Stimulated activated naive CD8-positive, alpha-beta T cell treated with anti-CD3 and anti-CD28 coated beads, Interleukin-15, amount 100 ng/mL, for 72 hours (primary cell): Measurements from ENCODE around the gene SHLD1.

Source experiments
- ATAC-seq: fragments of 150-1000 bp; cut with Tn5 transposase; 2 replicates; pipeline ENCODE4 v1.10.0; 2021; ENCODE audit warnings: mild to moderate bottlenecking, moderate library complexity
- DNase-seq, 2 donors: peaks; one replicate each; pipeline ENCODE4 v3.0.0; 2021 to 2022
- H3K27ac Mint-ChIP-seq, 2 donors: one replicate each; pipeline ENCODE4 v1.8.0; 2022; ENCODE audit warnings: mild to moderate bottlenecking in 2 of 2, mixed read lengths in 2 of 2, moderate library complexity in 2 of 2
- H3K27me3 Mint-ChIP-seq: one replicate; pipeline ENCODE4 v1.8.0; 2022; ENCODE audit warnings: mixed read lengths
- H3K4me1 Mint-ChIP-seq: one replicate; pipeline ENCODE4 v1.8.0; 2022; ENCODE audit warnings: mild to moderate bottlenecking, mixed read lengths
- H3K4me3 Mint-ChIP-seq, 2 donors: one replicate each; pipeline ENCODE4 v1.8.0; 2022; ENCODE audit warnings: mild to moderate bottlenecking in 2 of 2, mixed read lengths in 2 of 2, moderate library complexity in 1 of 2
- H3K9me3 Mint-ChIP-seq, 2 donors: one replicate each; pipeline ENCODE4 v1.8.0; 2022; ENCODE audit warnings: mixed read lengths in 2 of 2

SHLD1 gene

DNA sequence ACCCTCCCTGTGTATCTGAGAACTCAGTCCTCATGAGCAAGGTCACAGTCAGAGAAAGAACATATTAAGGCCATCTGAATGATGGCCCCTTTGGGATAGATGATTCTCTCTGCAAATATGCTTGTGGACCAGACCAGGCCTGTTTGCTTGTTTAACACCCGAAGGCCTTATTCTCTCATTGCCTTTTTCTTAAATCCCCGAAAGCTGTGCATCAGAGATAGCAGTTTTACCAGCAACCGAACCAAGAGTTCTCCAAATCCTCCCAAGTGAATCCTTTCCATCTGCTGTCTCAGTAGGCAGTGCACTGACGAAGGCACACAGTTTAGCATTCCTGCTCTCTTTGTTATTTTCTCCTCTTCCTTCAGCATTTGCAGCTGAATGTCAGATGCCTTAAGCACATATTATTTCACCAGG lies 120.4 kb downstream of the SHLD1 start:
- H3K4me1 Mint-ChIP-seq, result no peaks in the 10 kb centered on the region
- peaks cover 31% of the 10 kb centered on the region for H3K27me3 Mint-ChIP-seq
- H3K27ac Mint-ChIP-seq, result no peak overlapping the region
- no peak for ATAC-seq
- no peak for DNase-seq
- H3K9me3 Mint-ChIP-seq, result no peaks in the 10 kb centered on the region
- no peak overlapping the region for H3K4me3 Mint-ChIP-seq

DNA sequence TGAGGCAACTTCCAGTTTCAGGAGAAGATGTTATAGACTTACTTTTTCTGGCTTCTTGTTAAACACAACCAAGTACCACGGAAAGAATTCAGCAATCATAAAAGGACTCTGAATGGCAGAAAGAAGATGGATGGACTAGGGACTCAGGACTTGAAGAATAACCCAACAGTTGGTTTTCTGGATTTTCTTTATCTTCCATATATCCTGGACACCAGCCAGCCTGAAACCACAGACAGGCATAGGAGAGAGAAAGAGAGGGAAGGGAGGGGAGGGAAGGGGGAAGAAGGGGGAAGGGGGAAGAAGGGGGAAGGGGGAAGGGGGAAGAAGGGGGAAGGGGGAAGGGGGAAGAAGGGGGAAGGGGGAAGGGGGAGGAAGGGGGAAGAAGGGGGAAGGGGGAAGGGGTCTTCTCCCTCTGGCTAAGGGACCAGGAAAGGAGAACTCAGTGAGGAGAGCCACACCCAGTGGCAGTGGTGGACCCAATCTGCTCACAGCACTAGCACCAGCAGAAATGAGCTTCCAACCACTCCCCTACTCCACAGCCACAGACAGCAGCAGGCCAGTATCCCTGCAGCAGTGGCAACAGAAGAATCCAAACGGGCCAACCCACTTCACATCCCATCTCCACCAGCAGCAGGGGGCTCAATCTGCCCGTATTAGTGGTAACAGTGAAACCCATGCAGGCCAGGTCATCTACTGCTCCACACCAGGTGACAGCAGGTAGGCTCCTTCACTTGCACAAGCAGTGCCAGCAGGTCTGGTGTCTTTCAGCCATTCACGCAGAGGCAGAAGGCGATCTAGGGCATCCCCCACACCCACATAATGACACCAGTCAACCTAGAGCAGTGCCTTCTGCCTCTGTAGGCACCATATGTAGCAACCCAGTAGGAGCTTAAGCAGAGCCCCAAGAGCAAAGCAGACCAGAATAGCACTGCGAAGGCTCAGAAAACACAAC lies 121.5 kb downstream of the SHLD1 start:
- H3K27me3 Mint-ChIP-seq, result peaks cover 31% of the 10 kb centered on the region
- ATAC-seq (no peak), DNase-seq (no peak)
- no peaks in the 10 kb centered on the region for H3K4me1 Mint-ChIP-seq
- H3K4me3 Mint-ChIP-seq, result no peak overlapping the region
- H3K9me3 Mint-ChIP-seq, result no peaks in the 10 kb centered on the region
- peak overlapping the region in 1 of 2 donors; percentile 27 for H3K27ac Mint-ChIP-seq

DNA sequence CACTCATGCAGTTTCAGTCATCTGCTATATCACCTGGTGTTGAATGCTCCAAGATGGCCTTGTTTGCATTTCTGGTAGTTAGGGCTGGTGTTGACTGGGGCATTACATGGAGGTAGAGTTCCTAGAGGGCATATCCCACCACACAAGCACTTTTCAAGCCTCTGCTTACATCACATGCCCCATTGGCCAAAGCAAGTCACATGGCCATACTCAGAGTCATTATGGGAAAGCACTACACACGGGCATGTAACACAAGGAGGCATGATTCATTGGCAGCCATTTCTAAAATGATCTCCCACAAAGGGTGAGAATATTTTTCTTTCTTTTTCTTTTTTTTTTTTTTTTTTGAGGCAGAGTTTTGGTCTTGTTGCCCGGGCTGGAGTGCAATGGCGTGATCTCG lies 126.9 kb downstream of the SHLD1 start:
- H3K4me3 Mint-ChIP-seq, result no peak overlapping the region
- ATAC-seq, result no peak
- DNase-seq, result no peak
- peak overlapping the region in 1 of 2 donors; percentile 61 for H3K27ac Mint-ChIP-seq
- no peaks in the 10 kb centered on the region for H3K4me1 Mint-ChIP-seq
- H3K27me3 Mint-ChIP-seq, result peaks cover 39% of the 10 kb centered on the region
- no peaks in the 10 kb centered on the region for H3K9me3 Mint-ChIP-seq

DNA sequence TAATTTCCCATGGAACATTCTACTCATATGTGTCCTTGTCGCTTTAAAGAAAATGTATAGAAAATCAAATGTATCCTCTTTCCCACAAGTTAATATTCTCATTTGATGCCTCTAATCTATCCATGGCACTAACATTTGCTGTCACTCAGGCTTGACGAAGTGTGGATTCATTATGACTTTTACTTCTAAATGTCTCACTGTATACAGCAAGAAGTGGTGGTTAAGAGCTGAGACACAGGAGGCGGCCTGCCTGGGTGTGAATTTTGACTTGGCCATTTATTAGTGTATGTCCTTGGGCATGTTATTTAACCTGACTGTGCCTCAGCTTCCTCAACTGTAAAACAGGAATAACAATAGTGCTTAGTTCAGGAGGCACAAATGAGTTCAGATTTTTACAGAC lies 130.1 kb downstream of the SHLD1 start:
- ATAC-seq (no peak), DNase-seq (no peak)
- Mint-ChIP-seq H3K9me3 (no peaks in the 10 kb centered on the region), H3K27me3 (peaks cover 22% of the 10 kb centered on the region), H3K4me3 (no peak overlapping the region), H3K4me1 (no peaks in the 10 kb centered on the region), H3K27ac (no peak overlapping the region)

DNA sequence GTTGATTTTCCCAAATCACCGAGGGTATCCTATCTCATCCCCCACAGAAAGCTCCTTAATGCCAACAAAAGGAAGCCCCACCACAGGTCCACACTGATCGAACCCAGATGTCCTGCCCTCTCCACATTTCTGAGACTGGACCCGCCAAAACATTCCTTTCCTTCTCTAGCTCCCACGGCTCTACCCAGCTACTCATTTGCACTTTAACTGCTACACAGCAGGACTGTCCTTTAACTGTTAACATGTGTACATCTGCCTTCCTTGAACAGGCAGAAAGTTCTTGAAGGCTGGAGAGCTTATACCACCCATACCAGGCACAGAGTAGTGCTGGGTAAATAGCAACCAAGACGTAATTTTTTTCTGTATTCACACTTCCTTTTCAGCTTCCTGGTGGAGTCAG lies 131.5 kb downstream of the SHLD1 start:
- no peak for DNase-seq
- ATAC-seq, result no peak
- Mint-ChIP-seq H3K4me1 (no peaks in the 10 kb centered on the region), H3K27me3 (peaks cover 30% of the 10 kb centered on the region), H3K4me3 (no peak overlapping the region), H3K27ac (no peak overlapping the region), H3K9me3 (no peaks in the 10 kb centered on the region)

DNA sequence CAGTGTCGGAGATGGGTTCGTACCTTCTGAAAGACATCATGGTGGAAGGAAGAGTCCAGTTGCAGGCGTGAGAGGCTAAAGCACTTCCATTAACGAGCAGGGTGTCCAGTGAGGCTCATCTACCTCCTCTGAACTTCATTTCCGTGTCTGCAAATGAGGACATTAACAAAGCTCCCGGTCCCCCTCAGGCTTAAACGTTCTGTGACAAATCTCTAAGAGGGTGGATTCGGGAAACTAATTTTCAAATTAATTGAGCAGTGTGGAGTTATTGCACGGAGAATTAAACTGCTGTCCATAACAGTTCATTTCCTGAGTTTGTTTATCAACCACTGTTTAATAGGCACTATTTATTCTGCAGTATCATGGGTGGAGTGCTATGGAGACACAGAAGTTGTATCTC lies 132.0 kb downstream of the SHLD1 start:
- no peak for DNase-seq
- no peak for ATAC-seq
- Mint-ChIP-seq H3K4me1 (no peaks in the 10 kb centered on the region), H3K4me3 (no peak overlapping the region), H3K9me3 (no peaks in the 10 kb centered on the region), H3K27me3 (peaks cover 30% of the 10 kb centered on the region), H3K27ac (no peak overlapping the region)

DNA sequence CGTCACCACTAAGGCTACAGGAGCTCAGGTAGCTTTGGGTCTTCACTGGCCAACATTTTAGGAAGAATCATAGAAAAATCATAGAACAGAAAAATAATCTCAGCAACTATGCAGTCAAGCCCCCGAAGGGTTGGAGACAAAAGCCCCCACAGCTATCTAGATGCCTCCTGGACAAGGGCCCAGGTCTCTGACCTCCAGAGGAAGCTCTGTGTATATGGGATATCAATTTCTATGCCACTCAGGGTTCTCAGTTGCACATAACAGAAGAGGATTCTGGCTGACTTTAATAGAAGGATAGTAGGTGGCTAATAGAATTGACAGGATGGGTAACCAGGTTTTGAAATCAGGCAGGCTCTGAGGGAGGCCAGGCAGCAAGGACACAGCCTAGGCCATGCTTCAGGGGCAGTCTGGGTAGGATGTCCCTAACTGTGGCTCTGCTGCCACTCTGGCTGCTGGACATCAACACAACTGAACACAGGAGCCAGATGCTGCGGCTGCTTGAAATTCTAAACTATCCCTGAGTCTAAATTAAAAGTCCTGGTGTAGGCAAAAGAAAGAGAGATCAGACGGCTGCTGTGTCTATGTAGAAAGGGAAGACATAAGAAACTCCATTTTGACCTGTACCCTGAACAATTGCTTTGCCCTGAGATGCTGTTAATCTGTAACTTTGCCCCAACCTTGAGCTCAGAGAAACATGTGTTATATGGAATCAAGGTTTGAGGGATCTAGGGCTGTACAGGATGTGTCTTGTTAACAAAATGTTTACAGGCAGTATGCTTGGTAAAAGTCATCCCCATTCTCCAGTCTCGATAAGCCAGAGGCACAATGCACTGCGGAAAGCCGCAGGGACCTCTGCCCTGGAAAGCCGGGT lies 134.5 kb downstream of the SHLD1 start:
- DNase-seq, result no peak
- Mint-ChIP-seq H3K4me1 (no peaks in the 10 kb centered on the region), H3K27me3 (peaks cover 30% of the 10 kb centered on the region), H3K9me3 (no peaks in the 10 kb centered on the region), H3K4me3 (no peak overlapping the region), H3K27ac (no peak overlapping the region)
- ATAC-seq, result no peak

DNA sequence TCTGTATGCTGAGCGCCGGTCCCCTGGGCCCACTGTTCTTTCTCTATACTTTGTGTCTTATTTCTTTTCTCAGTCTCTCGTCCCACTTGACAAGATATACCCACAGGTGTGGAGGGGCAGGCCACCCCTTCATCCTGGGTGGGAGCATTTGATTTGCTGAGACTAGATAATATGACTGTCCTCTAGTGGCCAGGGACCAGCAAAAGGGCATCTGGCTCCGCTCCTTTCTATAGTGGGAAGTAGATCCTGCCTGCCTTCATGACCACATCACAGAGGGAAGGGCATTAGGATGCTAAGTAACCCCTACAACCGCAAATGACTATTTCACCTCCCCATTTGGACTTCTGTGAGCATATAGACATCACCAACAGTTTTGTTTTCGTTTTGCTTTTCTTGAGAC lies 135.7 kb downstream of the SHLD1 start:
- ATAC-seq (no peak), DNase-seq (no peak)
- Mint-ChIP-seq H3K27me3 (peaks cover 22% of the 10 kb centered on the region), H3K4me1 (no peaks in the 10 kb centered on the region), H3K9me3 (no peaks in the 10 kb centered on the region), H3K4me3 (no peak overlapping the region), H3K27ac (peak overlapping the region in 1 of 2 donors; percentile 44)

DNA sequence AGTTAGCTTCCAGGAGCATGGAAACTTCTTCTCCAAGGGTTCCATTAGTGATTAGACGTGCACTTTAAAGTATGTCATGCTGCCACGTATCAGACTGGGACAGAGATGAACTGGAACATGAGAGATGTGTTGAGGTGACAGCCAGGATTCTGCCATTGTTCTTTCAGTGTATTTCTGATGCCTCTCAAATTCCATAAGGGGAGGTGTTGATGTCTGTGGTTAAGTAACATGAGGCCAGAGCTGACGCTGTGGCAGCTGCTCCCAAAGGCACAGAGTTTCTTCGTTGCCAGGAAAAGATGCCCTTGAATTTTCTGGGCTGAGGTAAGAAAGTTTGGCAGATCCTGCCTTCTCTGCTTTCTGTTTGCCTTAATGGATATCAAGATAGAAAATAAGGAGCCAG lies 136.6 kb downstream of the SHLD1 start:
- Mint-ChIP-seq H3K27ac (no peak overlapping the region), H3K4me3 (no peak overlapping the region), H3K4me1 (no peaks in the 10 kb centered on the region), H3K27me3 (peaks cover 14% of the 10 kb centered on the region), H3K9me3 (no peaks in the 10 kb centered on the region)
- DNase-seq (no peak), ATAC-seq (no peak)

DNA sequence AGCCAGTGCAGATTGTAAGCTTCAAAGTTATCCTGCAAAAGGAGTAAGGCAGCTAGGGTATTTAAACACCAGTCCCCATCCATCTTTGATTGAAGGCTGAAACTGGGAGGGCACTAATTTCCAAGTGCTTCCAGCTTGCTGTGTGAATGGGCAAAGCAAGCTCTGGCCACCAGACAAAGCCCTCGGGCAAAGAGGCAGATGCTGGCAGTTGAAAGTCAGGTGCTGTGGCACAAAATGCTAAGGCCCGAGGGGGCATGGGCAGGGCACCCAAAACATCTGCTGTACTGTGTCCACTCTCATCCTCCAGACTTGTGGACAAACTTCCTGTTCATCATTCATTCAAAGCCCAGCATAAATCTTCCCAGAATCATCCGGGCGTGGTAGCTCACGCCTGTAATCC lies 137.2 kb downstream of the SHLD1 start:
- no peak for ATAC-seq
- no peak overlapping the region for H3K4me3 Mint-ChIP-seq
- peaks cover 9% of the 10 kb centered on the region for H3K27me3 Mint-ChIP-seq
- no peaks in the 10 kb centered on the region for H3K4me1 Mint-ChIP-seq
- H3K9me3 Mint-ChIP-seq, result no peaks in the 10 kb centered on the region
- DNase-seq, result no peak
- H3K27ac Mint-ChIP-seq, result no peak overlapping the region

DNA sequence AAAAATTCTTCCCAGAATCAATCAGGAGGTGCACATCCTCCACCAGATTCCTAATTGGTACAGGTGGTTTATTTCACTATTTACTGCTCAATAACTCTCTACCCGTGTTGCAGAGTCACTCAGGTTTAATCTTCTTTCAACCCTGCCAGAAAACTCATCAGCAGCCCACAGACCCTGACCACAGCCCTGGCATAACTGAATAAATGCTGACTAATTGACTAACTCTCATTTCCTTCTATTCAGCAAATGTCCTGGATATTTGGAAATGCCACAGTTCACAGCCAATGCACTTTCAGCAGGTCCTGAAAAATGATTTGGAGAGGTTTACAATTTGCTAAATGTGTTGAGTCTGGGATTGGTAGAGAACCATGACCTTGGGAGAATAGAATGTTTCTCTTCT lies 137.8 kb downstream of the SHLD1 start:
- peaks cover 9% of the 10 kb centered on the region for H3K27me3 Mint-ChIP-seq
- ATAC-seq (no peak), DNase-seq (no peak)
- no peaks in the 10 kb centered on the region for H3K9me3 Mint-ChIP-seq
- H3K4me3 Mint-ChIP-seq, result no peak overlapping the region
- H3K27ac Mint-ChIP-seq, result no peak overlapping the region
- H3K4me1 Mint-ChIP-seq, result no peaks in the 10 kb centered on the region

DNA sequence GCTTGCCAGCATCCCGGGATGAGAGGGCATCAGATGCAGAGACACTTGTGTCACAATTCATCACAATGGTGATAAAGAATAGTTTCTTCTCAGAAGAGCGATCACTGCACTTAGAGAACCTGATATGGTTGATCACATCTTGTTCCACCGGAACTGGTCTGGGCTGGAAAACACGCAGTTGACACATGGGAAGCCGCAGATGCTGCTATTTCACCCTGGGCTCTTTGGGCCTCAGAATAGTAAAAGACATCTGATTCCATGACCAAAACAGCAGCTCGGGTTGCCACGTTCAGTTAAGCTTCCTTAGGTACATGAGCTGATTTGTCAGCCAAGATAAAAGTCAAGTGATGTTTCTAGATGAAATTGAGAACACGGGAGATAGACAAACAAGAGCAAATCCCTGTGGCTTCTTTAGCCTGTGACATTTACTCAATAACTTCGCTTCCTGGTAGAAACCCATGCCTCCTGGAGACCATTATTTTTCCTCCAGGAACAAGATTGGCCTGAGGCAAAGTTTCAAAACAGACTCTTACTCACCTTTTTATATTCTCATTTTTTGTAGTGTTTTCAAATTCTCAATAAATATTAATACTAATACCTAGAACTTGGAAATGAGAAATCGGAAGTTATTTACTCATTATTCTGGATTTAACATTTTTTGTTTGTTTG lies 140.7 kb downstream of the SHLD1 start:
- Mint-ChIP-seq H3K4me1 (no peaks in the 10 kb centered on the region), H3K27ac (no peak overlapping the region), H3K27me3 (peaks cover 7% of the 10 kb centered on the region), H3K4me3 (no peak overlapping the region), H3K9me3 (peaks cover 0 to 4% of the 10 kb centered on the region in 2 donors)
- DNase-seq, result no peak
- no peak for ATAC-seq

DNA sequence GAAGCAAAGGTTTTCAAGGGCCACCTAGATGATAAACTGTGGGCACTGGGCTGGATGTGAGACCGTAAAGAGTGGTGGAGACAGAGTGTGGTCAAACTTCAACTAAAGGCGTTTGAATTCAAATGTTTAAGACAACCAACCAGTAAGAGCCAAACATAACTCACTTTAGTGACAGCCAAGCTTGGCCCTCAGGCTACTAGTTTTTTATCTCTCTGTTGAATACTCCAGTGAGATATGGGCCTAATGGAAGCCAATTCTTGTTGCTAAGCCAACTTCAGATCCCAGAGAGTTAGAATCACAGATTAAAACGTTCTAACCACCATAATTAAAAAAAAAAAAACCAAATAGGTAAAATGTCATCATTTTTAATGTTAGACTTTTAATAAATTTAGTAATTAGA lies 142.9 kb downstream of the SHLD1 start:
- no peak overlapping the region for H3K27ac Mint-ChIP-seq
- peaks cover 4 to 8% of the 10 kb centered on the region in 2 donors for H3K9me3 Mint-ChIP-seq
- DNase-seq, result no peak
- H3K4me1 Mint-ChIP-seq, result no peaks in the 10 kb centered on the region
- no peak overlapping the region for H3K4me3 Mint-ChIP-seq
- no peak for ATAC-seq
- H3K27me3 Mint-ChIP-seq, result peaks cover 25% of the 10 kb centered on the region

DNA sequence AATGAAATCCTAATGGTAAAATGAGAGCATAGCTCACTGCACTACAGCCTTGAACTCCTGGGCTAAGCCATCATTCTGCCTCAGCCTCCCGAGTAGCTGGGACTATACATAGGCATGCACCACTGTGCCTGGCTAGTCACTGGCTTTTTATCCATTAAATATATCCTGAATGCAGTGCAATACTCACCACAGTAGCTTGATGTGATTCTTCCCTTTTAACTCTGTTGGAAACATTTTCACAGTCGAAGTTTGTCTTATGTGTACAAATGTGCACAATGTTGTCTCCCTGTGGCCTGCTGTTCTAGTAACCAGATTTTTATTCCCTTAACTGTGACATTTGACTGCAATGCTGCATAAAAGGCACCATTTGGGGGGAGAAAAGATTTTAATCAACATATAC lies 143.4 kb downstream of the SHLD1 start:
- no peak overlapping the region for H3K27ac Mint-ChIP-seq
- H3K27me3 Mint-ChIP-seq, result peaks cover 25% of the 10 kb centered on the region
- no peak for ATAC-seq
- H3K9me3 Mint-ChIP-seq, result peaks cover 4 to 8% of the 10 kb centered on the region in 2 donors
- H3K4me3 Mint-ChIP-seq, result no peak overlapping the region
- H3K4me1 Mint-ChIP-seq, result no peaks in the 10 kb centered on the region
- no peak for DNase-seq

DNA sequence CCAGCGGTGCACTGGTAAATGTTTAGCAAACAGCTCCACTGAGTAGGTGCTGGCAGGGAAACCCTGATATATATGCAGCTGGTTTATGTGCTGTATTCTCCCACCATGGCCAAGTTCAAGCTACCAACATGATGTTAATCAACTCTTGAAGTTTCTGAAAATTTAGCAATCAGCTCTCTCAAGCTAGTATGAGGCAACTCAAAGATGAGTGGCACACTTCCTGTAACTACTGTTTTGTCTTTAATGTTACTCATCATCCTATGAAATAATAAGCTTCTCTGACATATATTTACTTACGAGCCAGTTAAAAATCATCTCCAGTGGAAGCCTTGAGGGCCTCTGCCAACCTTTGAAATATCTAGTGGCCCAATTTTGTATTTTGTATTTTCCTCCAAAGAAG lies 145.4 kb downstream of the SHLD1 start:
- Mint-ChIP-seq H3K9me3 (peaks cover 4 to 8% of the 10 kb centered on the region in 2 donors), H3K4me1 (no peaks in the 10 kb centered on the region), H3K4me3 (no peak overlapping the region), H3K27ac (no peak overlapping the region), H3K27me3 (peaks cover 25% of the 10 kb centered on the region)
- DNase-seq (no peak), ATAC-seq (no peak)
